ENCODE results near the gene GALR2. TPM values are rescaled to one million over a fixed set of nuclear protein-coding genes. Genes with fewer than 3 reads are reported as not detected.

GALR2 gene
- total RNA-seq, 1 donor from 2014 or later: 0.36 TPM

GRCh38 chr17:76094046-76094445 lies 19.5 kb downstream of the GALR2 start:
- Histone ChIP-seq H3K79me2 (ENCODE audit: insufficient read depth, low read length) (no peaks in the 10 kb centered on the region), H3K36me3 (ENCODE audit: insufficient read depth, low read length) (peaks cover 27% of the 10 kb centered on the region)

GRCh38 chr17:76095943-76096342 lies 21.4 kb downstream of the GALR2 start:
- Histone ChIP-seq H3K4me1 (ENCODE audit: insufficient read depth, low read length) (no peaks in the 10 kb centered on the region), H3K36me3 (ENCODE audit: insufficient read depth, low read length) (peaks cover 27% of the 10 kb centered on the region)
- FAIRE-seq: no peak

More at GRCh38 chr17:76094046-76094445, 19.5 kb downstream of the GALR2 start:
- Histone ChIP-seq H3K4me2 (ENCODE audit: low read length) (no peak overlapping the region), H4K20me1 (ENCODE audit: insufficient read depth, low read length) (peaks cover 43% of the 10 kb centered on the region), H2AFZ (ENCODE audit: low read depth, low read length) (no peak overlapping the region), H3K4me3 (ENCODE audit: insufficient read depth, low read depth, low read length) (no peak overlapping the region), H3K9me3 (ENCODE audit: insufficient read depth, low read depth, low read length) (no peaks in the 10 kb centered on the region), H3K9ac (ENCODE audit: low read length) (no peak overlapping the region), H3K4me1 (ENCODE audit: insufficient read depth, low read length) (no peaks in the 10 kb centered on the region), H3K27ac (ENCODE audit: low read depth, low read length) (no peak overlapping the region), H3K27me3 (ENCODE audit: insufficient read depth, low read length) (no peaks in the 10 kb centered on the region)
- FAIRE-seq: no peak
- Mint-ChIP-seq H3K36me3 (ENCODE audit: low read depth, unreplicated experiment) (peaks cover 17% of the 10 kb centered on the region), H3K4me3 (ENCODE audit: unreplicated experiment) (no peak overlapping the region), H3K9me3 (ENCODE audit: unreplicated experiment) (no peaks in the 10 kb centered on the region), H3K27ac (ENCODE audit: unreplicated experiment) (no peak overlapping the region), H3K4me1 (ENCODE audit: low read depth, unreplicated experiment) (no peaks in the 10 kb centered on the region), H3K27me3 (ENCODE audit: low read depth, unreplicated experiment) (no peaks in the 10 kb centered on the region)
- no peak for DNase-seq (ENCODE audit: low read depth)
- no peak for TF ChIP-seq EZH2 (IDR thresholded peaks at IDR 0.05; ENCODE audit: insufficient read depth, low read length)
- no peak for TF ChIP-seq CTCF (IDR thresholded peaks at IDR 0.05; ENCODE audit: insufficient read depth, low read depth, low read length)

GRCh38 chr17:76097716-76098295 lies 23.2 kb downstream of the GALR2 start:
- H2AFZ ChIP-seq (ENCODE audit: low read depth, low read length): no peak overlapping the region
- peaks cover 4% of the 10 kb centered on the region for H3K4me1 Mint-ChIP-seq (ENCODE audit: low read depth, unreplicated experiment)
- FAIRE-seq: no peak
- peaks cover 20% of the 10 kb centered on the region for H3K79me2 ChIP-seq (ENCODE audit: insufficient read depth, low read length)
- peaks cover 23% of the 10 kb centered on the region for H3K36me3 Mint-ChIP-seq (ENCODE audit: low read depth, unreplicated experiment)
- H3K9me3 ChIP-seq (ENCODE audit: insufficient read depth, low read depth, low read length): no peaks in the 10 kb centered on the region
- H3K9me3 Mint-ChIP-seq (ENCODE audit: unreplicated experiment): no peaks in the 10 kb centered on the region
- no peak overlapping the region for H3K27ac Mint-ChIP-seq (ENCODE audit: unreplicated experiment)
- TF ChIP-seq EZH2 (IDR thresholded peaks at IDR 0.05; ENCODE audit: insufficient read depth, low read length) (no peak), CTCF (IDR thresholded peaks at IDR 0.05; ENCODE audit: insufficient read depth, low read depth, low read length) (no peak)
- no peak overlapping the region for H3K4me3 Mint-ChIP-seq (ENCODE audit: unreplicated experiment)
- H3K9ac ChIP-seq (ENCODE audit: low read length): no peak overlapping the region
- no peak overlapping the region for H3K27ac ChIP-seq (ENCODE audit: low read depth, low read length)
- peaks cover 2% of the 10 kb centered on the region for H3K4me1 ChIP-seq (ENCODE audit: insufficient read depth, low read length)
- no peak overlapping the region for H3K4me3 ChIP-seq (ENCODE audit: insufficient read depth, low read depth, low read length)
- no peak overlapping the region for H3K4me2 ChIP-seq (ENCODE audit: low read length)
- no peak for DNase-seq (ENCODE audit: low read depth)
- no peaks in the 10 kb centered on the region for H3K27me3 Mint-ChIP-seq (ENCODE audit: low read depth, unreplicated experiment)
- H3K27me3 ChIP-seq (ENCODE audit: insufficient read depth, low read length): no peaks in the 10 kb centered on the region
- H4K20me1 ChIP-seq (ENCODE audit: insufficient read depth, low read length): peaks cover 31% of the 10 kb centered on the region
- H3K36me3 ChIP-seq (ENCODE audit: insufficient read depth, low read length): peaks cover 36% of the 10 kb centered on the region

More at GRCh38 chr17:76095943-76096342, 21.4 kb downstream of the GALR2 start:
- Histone ChIP-seq H3K4me2 (ENCODE audit: low read length) (no peak overlapping the region), H2AFZ (ENCODE audit: low read depth, low read length) (no peak overlapping the region), H3K27ac (ENCODE audit: low read depth, low read length) (no peak overlapping the region), H3K9me3 (ENCODE audit: insufficient read depth, low read depth, low read length) (no peaks in the 10 kb centered on the region), H3K9ac (ENCODE audit: low read length) (no peak overlapping the region), H3K4me3 (ENCODE audit: insufficient read depth, low read depth, low read length) (no peak overlapping the region), H3K79me2 (ENCODE audit: insufficient read depth, low read length) (peaks cover 2% of the 10 kb centered on the region), H3K27me3 (ENCODE audit: insufficient read depth, low read length) (no peaks in the 10 kb centered on the region), H4K20me1 (ENCODE audit: insufficient read depth, low read length) (peaks cover 34% of the 10 kb centered on the region)
- Mint-ChIP-seq H3K9me3 (ENCODE audit: unreplicated experiment) (no peaks in the 10 kb centered on the region), H3K36me3 (ENCODE audit: low read depth, unreplicated experiment) (peaks cover 22% of the 10 kb centered on the region), H3K4me3 (ENCODE audit: unreplicated experiment) (no peak overlapping the region), H3K27ac (ENCODE audit: unreplicated experiment) (no peak overlapping the region), H3K4me1 (ENCODE audit: low read depth, unreplicated experiment) (no peaks in the 10 kb centered on the region), H3K27me3 (ENCODE audit: low read depth, unreplicated experiment) (no peaks in the 10 kb centered on the region)
- no peak for TF ChIP-seq EZH2 (IDR thresholded peaks at IDR 0.05; ENCODE audit: insufficient read depth, low read length)
- no peak for DNase-seq (ENCODE audit: low read depth)
